OCI-LY1 (cell line): ENCODE measurements around the gene ST3GAL5.

Source experiments
- H2AFZ ChIP-seq: fragments of 200-600 bp; sonication (generic), shearing (Covaris generic); 2 replicates; pipeline ENCODE4 v1.6.0; 2014; ENCODE audit warnings: antibody characterized with exemption, mild to moderate bottlenecking, low read length
- H3F3A ChIP-seq: fragments of 200-600 bp; sonication (generic), shearing (Covaris generic); 2 replicates; pipeline ENCODE4 v1.6.0; 2014; ENCODE audit warnings: mild to moderate bottlenecking, antibody characterized with exemption, low read length, moderate library complexity; ENCODE audit not compliant: insufficient read depth
- H3K27ac ChIP-seq: fragments of 200-600 bp; sonication (generic); 2 replicates; pipeline ENCODE4 v1.5.1; 2014; ENCODE audit warnings: low read length, mixed run types, mild to moderate bottlenecking, low read depth; ENCODE audit not compliant: poor library complexity, severe bottlenecking
- H3K27me3 ChIP-seq: fragments of 200-600 bp; sonication (generic); 2 replicates; pipeline ENCODE4 v1.6.0; 2014; ENCODE audit warnings: antibody characterized with exemption, mild to moderate bottlenecking, low read length, moderate library complexity; ENCODE audit not compliant: insufficient read depth
- H3K36me3 ChIP-seq: fragments of 200-600 bp; sonication (generic); 2 replicates; pipeline ENCODE4 v1.6.1; 2014; ENCODE audit warnings: mild to moderate bottlenecking, antibody characterized with exemption, low read length, moderate library complexity, mixed read lengths; ENCODE audit not compliant: insufficient read depth
- H3K4me1 ChIP-seq: fragments of 200-600 bp; sonication (generic); 2 replicates; pipeline ENCODE4 v1.5.1; 2014; ENCODE audit warnings: mild to moderate bottlenecking, low read length, moderate library complexity; ENCODE audit not compliant: insufficient read depth, severe bottlenecking
- H3K4me2 ChIP-seq: fragments of 200-600 bp; sonication (generic), shearing (Covaris generic); 2 replicates; pipeline ENCODE4 v1.6.1; 2014; ENCODE audit warnings: low read length
- H3K4me3 ChIP-seq: fragments of 200-600 bp; sonication (generic); 2 replicates; pipeline ENCODE4 v1.5.1; 2014; ENCODE audit warnings: low read length, low read depth, mild to moderate bottlenecking, mixed read lengths; ENCODE audit not compliant: poor library complexity, severe bottlenecking
- H3K79me2 ChIP-seq: fragments of 200-600 bp; shearing (Covaris generic); 2 replicates; pipeline ENCODE4 v1.6.1; 2016; ENCODE audit warnings: mixed run types, low read length, mixed read lengths; ENCODE audit not compliant: insufficient read depth
- H3K9ac ChIP-seq: fragments of 200-600 bp; sonication (generic), shearing (Covaris generic); 2 replicates; pipeline ENCODE4 v1.6.1; 2014; ENCODE audit warnings: mild to moderate bottlenecking, low read length, mixed read lengths
- H3K9me2 ChIP-seq: fragments of 200-600 bp; sonication (generic), shearing (Covaris generic); 2 replicates; pipeline ENCODE4 v1.6.1; 2014; ENCODE audit warnings: low read depth, mild to moderate bottlenecking, low read length, mixed read lengths
- H3K9me3 ChIP-seq: fragments of 200-600 bp; shearing (Covaris generic); 2 replicates; pipeline ENCODE4 v1.6.1; 2014; ENCODE audit warnings: low read length, mixed read lengths
- H4K20me1 ChIP-seq: fragments of 200-600 bp; sonication (generic), shearing (Covaris generic); 2 replicates; pipeline ENCODE4 v1.6.0; 2016; ENCODE audit warnings: mild to moderate bottlenecking, low read length; ENCODE audit not compliant: insufficient read depth
- EZH2 ChIP-seq: fragments of 200-600 bp; sonication (generic), shearing (Covaris generic); IDR thresholded peaks from 2 replicates; pipeline ENCODE4 v1.8.0; 2017; ENCODE audit warnings: borderline replicate concordance, mixed run types, mild to moderate bottlenecking, antibody characterized with exemption, low read length, moderate library complexity, mixed read lengths
- TF ChIP-seq, protein P1 (sequence below): fragments of 200-600 bp; sonication (generic), shearing (Covaris generic); IDR thresholded peaks from 2 replicates; pipeline ENCODE4 v1.5.1; 2017; ENCODE audit warnings: mild to moderate bottlenecking, antibody characterized with exemption, low read length, moderate library complexity, mixed read lengths

The ST3GAL5 gene

GRCh38 chr2:85791704-85792565, 96.9 kb downstream of the ST3GAL5 start:
- Histone ChIP-seq H3K4me1 (no peaks in the 10 kb centered on the region), H2AFZ (no peak overlapping the region), H3K9me3 (no peaks in the 10 kb centered on the region), H3K4me2 (no peak overlapping the region), H3K36me3 (no peaks in the 10 kb centered on the region), H3K27me3 (peaks cover 11% of the 10 kb centered on the region; the same call in 1 of the 2 replicates), H3K9me2 (no peaks in the 10 kb centered on the region), H3K9ac (no peak overlapping the region), H4K20me1 (no peaks in the 10 kb centered on the region), H3K4me3 (no peak overlapping the region), H3K79me2 (no peaks in the 10 kb centered on the region), H3K27ac (no peak overlapping the region), H3F3A (no peaks in the 10 kb centered on the region)
- TF ChIP-seq, protein P1, sequence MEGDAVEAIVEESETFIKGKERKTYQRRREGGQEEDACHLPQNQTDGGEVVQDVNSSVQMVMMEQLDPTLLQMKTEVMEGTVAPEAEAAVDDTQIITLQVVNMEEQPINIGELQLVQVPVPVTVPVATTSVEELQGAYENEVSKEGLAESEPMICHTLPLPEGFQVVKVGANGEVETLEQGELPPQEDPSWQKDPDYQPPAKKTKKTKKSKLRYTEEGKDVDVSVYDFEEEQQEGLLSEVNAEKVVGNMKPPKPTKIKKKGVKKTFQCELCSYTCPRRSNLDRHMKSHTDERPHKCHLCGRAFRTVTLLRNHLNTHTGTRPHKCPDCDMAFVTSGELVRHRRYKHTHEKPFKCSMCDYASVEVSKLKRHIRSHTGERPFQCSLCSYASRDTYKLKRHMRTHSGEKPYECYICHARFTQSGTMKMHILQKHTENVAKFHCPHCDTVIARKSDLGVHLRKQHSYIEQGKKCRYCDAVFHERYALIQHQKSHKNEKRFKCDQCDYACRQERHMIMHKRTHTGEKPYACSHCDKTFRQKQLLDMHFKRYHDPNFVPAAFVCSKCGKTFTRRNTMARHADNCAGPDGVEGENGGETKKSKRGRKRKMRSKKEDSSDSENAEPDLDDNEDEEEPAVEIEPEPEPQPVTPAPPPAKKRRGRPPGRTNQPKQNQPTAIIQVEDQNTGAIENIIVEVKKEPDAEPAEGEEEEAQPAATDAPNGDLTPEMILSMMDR: no peak
- TF ChIP-seq EZH2: no peak

- H4K20me1 ChIP-seq: no peaks in the 10 kb centered on the region
- TF ChIP-seq, protein P1: no peak
- no peak for TF ChIP-seq EZH2
- peaks cover 11% of the 10 kb centered on the region; the same call in 1 of the 2 replicates for H3K27me3 ChIP-seq
- no peak overlapping the region for H3K4me2 ChIP-seq
- no peak overlapping the region for H3K27ac ChIP-seq
- no peaks in the 10 kb centered on the region for H3K79me2 ChIP-seq
- no peaks in the 10 kb centered on the region for H3K9me2 ChIP-seq
- no peaks in the 10 kb centered on the region for H3F3A ChIP-seq
- H3K9me3 ChIP-seq: no peaks in the 10 kb centered on the region
- H3K9ac ChIP-seq: no peak overlapping the region
- no peak overlapping the region for H3K4me3 ChIP-seq
- no peak overlapping the region for H2AFZ ChIP-seq
- H3K4me1 ChIP-seq: no peaks in the 10 kb centered on the region
- no peaks in the 10 kb centered on the region for H3K36me3 ChIP-seq
Observed at GRCh38 chr2:85790499-85791188, 98.1 kb downstream of the ST3GAL5 start.

DNA sequence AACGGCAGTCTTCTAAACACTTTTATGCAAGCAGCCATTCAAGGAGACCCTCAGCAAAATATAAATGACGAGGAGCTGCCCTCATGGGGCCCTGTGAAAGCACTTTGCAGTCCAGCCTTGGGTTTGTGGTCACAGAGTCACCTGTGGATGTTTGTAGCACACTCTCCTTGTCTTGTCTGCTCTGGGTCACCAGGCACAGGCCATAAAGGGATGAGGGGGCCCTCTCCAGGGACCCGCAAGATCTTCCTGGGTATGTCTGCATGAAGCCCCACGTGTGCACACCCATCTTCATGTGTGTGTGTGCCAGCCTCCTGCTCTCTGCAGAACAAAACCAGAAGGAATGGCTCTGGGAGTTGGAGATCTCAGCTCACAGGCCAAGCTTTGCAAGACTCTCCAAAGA, 98.8 kb downstream of the ST3GAL5 start:
- Histone ChIP-seq H4K20me1 (no peaks in the 10 kb centered on the region), H3K27ac (no peak overlapping the region), H3K4me3 (no peak overlapping the region), H3K4me1 (no peaks in the 10 kb centered on the region), H3K4me2 (no peak overlapping the region), H2AFZ (no peak overlapping the region), H3K9me2 (no peaks in the 10 kb centered on the region), H3K27me3 (peaks cover 11% of the 10 kb centered on the region; the same call in 1 of the 2 replicates), H3F3A (no peaks in the 10 kb centered on the region), H3K79me2 (no peaks in the 10 kb centered on the region), H3K9ac (no peak overlapping the region), H3K9me3 (no peaks in the 10 kb centered on the region), H3K36me3 (no peaks in the 10 kb centered on the region)
- TF ChIP-seq, protein P1: no peak
- TF ChIP-seq EZH2: no peak
